HUES48 (cell line): Measurements from ENCODE around the gene OR2G3.

Experiments
- H3K27ac ChIP-seq: one replicate; pipeline ENCODE4 v1.7.0; 2013; ENCODE audit warnings: low read depth, low read length, inconsistent platforms
- H3K27me3 ChIP-seq: 2 replicates; pipeline ENCODE4 v1.6.1; 2013; ENCODE audit warnings: mild to moderate bottlenecking, low read length; ENCODE audit not compliant: control insufficient read depth, insufficient read depth
- H3K36me3 ChIP-seq: 2 replicates; pipeline ENCODE4 v1.6.1; 2013; ENCODE audit warnings: low read length; ENCODE audit not compliant: control insufficient read depth, insufficient read depth
- H3K4me1 ChIP-seq: 2 replicates; pipeline ENCODE4 v1.6.1; 2013; ENCODE audit warnings: mild to moderate bottlenecking, low read length; ENCODE audit not compliant: control insufficient read depth, insufficient read depth
- H3K4me3 ChIP-seq: 2 replicates; pipeline ENCODE4 v1.5.1; 2013; ENCODE audit warnings: mild to moderate bottlenecking, low read depth, low read length
- H3K9ac ChIP-seq: 2 replicates; pipeline ENCODE4 v1.6.1; 2013; ENCODE audit warnings: mild to moderate bottlenecking, low read depth, low read length, moderate library complexity
- H3K9me3 ChIP-seq: 2 replicates; pipeline ENCODE4 v1.6.1; 2013; ENCODE audit warnings: low read length; ENCODE audit not compliant: control insufficient read depth, insufficient read depth

OR2G3 gene

GRCh38 chr1:247605286-247605685 is at the start of gene OR2G3:
Gene OR2G3, plus strand, starts transcription at chr1:247605586. Its CDS starts 0 bp downstream, at chr1:247605586.
- H3K4me1 ChIP-seq, result no peaks in the 10 kb centered on the region
- no peaks in the 10 kb centered on the region for H3K36me3 ChIP-seq
- no peak within 1 kb of the TSS for H3K4me3 ChIP-seq
- H3K27ac ChIP-seq, result no peak within 1 kb of the TSS
- H3K9me3 ChIP-seq, result no peaks in the 10 kb centered on the region
- no peaks in the 10 kb centered on the region for H3K27me3 ChIP-seq
- no peak within 1 kb of the TSS for H3K9ac ChIP-seq

GRCh38 chr1:247557926-247558674 is 47.3 kb upstream of the OR2G3 start:
- Histone ChIP-seq H3K27ac (no peak overlapping the region), H3K9ac (no peak overlapping the region), H3K9me3 (no peaks in the 10 kb centered on the region), H3K27me3 (no peaks in the 10 kb centered on the region), H3K4me3 (no peak overlapping the region), H3K36me3 (no peaks in the 10 kb centered on the region), H3K4me1 (0 out of 2 replicates have a peak, but pooled peaks cover 5% of the 10 kb centered on the region)

- 0 out of 2 replicates have a peak, but pooled peaks cover 5% of the 10 kb centered on the region for H3K4me1 ChIP-seq
- no peaks in the 10 kb centered on the region for H3K9me3 ChIP-seq
- no peak overlapping the region for H3K4me3 ChIP-seq
- H3K9ac ChIP-seq, result no peak overlapping the region
- H3K27me3 ChIP-seq, result no peaks in the 10 kb centered on the region
- H3K27ac ChIP-seq, result no peak overlapping the region
- no peaks in the 10 kb centered on the region for H3K36me3 ChIP-seq
These were observed 43.7 kb upstream of the OR2G3 start for GRCh38 chr1:247561711-247562110.

GRCh38 chr1:247562198-247562597 is 43.2 kb upstream of the OR2G3 start:
- no peak overlapping the region for H3K27ac ChIP-seq
- no peaks in the 10 kb centered on the region for H3K36me3 ChIP-seq
- no peaks in the 10 kb centered on the region for H3K9me3 ChIP-seq
- H3K4me1 ChIP-seq, result 0 out of 2 replicates have a peak, but pooled peaks cover 5% of the 10 kb centered on the region
- no peaks in the 10 kb centered on the region for H3K27me3 ChIP-seq
- no peak overlapping the region for H3K4me3 ChIP-seq
- H3K9ac ChIP-seq, result no peak overlapping the region

DNA sequence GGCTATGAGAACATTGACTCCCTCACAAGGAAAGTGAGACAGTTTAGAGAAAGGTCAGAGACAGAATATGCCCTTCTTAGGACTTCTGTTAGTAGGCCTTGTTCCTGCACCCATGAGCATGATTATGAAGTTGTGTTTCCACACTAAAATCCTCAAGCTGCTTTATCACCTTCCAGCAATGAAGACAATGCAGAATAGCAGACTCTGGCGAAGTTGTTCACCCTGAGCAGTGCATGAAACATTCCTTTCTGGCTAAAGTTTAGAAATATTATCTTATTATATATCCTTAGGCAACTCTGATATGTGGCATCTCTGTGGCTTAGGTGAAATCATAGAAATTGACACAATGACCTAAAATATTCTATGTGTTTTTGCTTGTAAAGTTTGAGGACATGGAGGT is 31.1 kb upstream of the OR2G3 start:
- Histone ChIP-seq H3K27ac (no peak overlapping the region), H3K9ac (no peak overlapping the region), H3K9me3 (no peaks in the 10 kb centered on the region), H3K4me3 (no peak overlapping the region), H3K27me3 (no peaks in the 10 kb centered on the region), H3K4me1 (no peaks in the 10 kb centered on the region), H3K36me3 (no peaks in the 10 kb centered on the region)

- Histone ChIP-seq H3K9ac (no peak overlapping the region), H3K27ac (no peak overlapping the region), H3K36me3 (no peaks in the 10 kb centered on the region), H3K4me1 (no peaks in the 10 kb centered on the region), H3K4me3 (no peak overlapping the region), H3K27me3 (no peaks in the 10 kb centered on the region), H3K9me3 (no peaks in the 10 kb centered on the region)
These were observed 30.7 kb upstream of the OR2G3 start for GRCh38 chr1:247574664-247575063.

DNA sequence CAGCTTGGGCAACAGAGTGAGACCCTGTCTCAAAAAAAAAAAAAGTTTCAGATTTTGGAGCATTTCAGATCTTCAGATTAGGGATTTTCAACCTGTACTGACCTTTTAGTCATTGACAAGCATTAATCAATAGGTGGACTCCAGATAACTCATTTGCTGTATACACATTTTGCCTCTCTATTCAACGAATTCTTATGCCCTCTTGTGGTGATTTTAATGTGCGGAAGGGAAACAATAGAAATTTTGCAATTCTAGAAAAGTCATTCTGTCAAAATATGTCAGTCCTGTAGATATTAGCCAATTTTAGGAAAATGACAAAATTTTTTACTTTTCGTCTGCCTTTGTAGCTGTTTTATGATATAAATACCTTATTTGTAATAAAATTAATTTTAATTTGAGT is 28.9 kb upstream of the OR2G3 start:
- Histone ChIP-seq H3K9ac (no peak overlapping the region), H3K9me3 (no peaks in the 10 kb centered on the region), H3K27ac (no peak overlapping the region), H3K4me3 (no peak overlapping the region), H3K27me3 (no peaks in the 10 kb centered on the region), H3K4me1 (no peaks in the 10 kb centered on the region), H3K36me3 (no peaks in the 10 kb centered on the region)

DNA sequence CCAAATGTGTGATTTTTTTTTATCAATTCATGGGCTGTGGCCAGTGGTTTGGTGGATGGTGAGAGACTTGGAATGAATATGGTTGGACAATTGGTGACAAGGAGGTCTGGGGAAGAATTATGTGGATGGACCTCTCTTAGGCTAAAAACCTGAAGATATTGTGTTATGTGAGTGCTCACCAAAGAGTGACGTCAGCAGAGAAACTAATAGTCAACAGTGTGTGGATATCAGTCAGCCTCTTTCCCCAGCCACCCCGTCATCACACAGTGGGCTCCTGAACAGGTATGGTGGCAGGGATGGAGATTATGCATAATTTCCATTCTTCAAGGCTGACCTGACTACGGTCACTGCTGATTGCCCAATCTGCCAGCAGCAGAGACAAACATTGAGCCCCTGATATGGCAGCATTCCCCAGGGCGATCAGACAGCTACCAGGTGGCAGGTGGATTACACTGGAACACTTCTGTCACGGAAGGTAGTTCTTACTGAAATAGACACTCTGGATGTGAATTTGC is 26.4 kb upstream of the OR2G3 start:
- no peaks in the 10 kb centered on the region for H3K36me3 ChIP-seq
- H3K9ac ChIP-seq, result no peak overlapping the region
- no peak overlapping the region for H3K27ac ChIP-seq
- H3K27me3 ChIP-seq, result no peaks in the 10 kb centered on the region
- no peaks in the 10 kb centered on the region for H3K9me3 ChIP-seq
- no peak overlapping the region for H3K4me3 ChIP-seq
- no peaks in the 10 kb centered on the region for H3K4me1 ChIP-seq

DNA sequence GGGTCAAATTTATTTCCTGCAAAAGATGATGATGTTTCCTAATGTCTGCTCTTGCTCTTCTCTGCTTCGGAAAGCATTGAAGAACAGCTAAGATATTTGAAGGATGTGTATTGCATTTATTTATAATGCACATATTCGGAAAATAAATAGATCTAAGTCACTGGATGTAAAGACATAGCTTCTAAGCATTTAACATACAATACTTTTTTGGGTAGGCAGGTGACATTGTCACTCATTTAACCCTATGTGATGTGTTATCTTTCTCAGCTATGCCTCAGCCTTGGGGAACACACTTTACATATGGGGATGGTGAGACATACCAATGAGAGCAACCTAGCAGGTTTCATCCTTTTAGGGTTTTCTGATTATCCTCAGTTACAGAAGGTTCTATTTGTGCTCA is 17.3 kb upstream of the OR2G3 start, which contains the start of gene OR2G2:
TSS of gene OR2G2 (plus strand) at position 301 of the 400 bp plus-strand sequence. CDS start at position 301, 0 bp downstream.
- Histone ChIP-seq H3K9me3 (0 out of 2 replicates have a peak, but pooled peaks cover 6% of the 10 kb centered on the region), H3K27ac (no peak within 1 kb of the TSS), H3K9ac (no peak within 1 kb of the TSS), H3K4me3 (no peak within 1 kb of the TSS), H3K27me3 (no peaks in the 10 kb centered on the region), H3K4me1 (no peaks in the 10 kb centered on the region), H3K36me3 (no peaks in the 10 kb centered on the region)

GRCh38 chr1:247613405-247613804 is 8.0 kb downstream of the OR2G3 start:
- Histone ChIP-seq H3K36me3 (no peaks in the 10 kb centered on the region), H3K4me1 (no peaks in the 10 kb centered on the region), H3K9me3 (no peaks in the 10 kb centered on the region), H3K27ac (no peak overlapping the region), H3K27me3 (no peaks in the 10 kb centered on the region), H3K9ac (no peak overlapping the region), H3K4me3 (no peak overlapping the region)

DNA sequence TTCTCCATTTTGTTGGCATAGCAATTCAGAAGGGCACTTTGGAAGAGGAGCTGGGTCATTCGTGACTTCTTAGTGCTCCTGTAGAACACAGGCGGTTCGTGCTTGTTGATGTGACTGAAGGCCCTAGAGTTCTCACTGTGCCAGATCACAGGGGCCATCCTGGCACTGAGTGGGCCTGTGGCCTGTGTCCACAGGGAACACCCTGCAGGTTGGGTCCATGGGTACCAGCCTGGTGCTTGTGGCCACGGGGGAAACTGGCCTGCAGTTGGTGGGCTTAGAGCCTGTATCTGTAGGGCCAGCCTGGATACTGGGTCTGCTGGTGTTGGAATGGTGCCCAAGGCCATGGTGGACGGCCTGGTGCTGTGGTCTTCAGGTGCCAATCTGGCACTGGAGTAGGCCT is 9.2 kb downstream of the OR2G3 start:
- Histone ChIP-seq H3K36me3 (no peaks in the 10 kb centered on the region), H3K27ac (no peak overlapping the region), H3K9me3 (no peaks in the 10 kb centered on the region), H3K9ac (no peak overlapping the region), H3K27me3 (no peaks in the 10 kb centered on the region), H3K4me1 (no peaks in the 10 kb centered on the region), H3K4me3 (no peak overlapping the region)
